Kidney capillary endothelial cell (primary cell): Measurements from ENCODE around the gene AKAP1.
A peak's percentile ranks its signal among the peaks of the same experiment; 100 is the strongest.

ENCODE experiments used
- DNase-seq: peaks from one replicate; pipeline ENCODE4 v3.0.0-alpha.2; 2018; ENCODE audit warnings: low spot score

Gene AKAP1

GRCh38 chr17:57105591-57105990, 20.5 kb downstream of the AKAP1 start:
- DNase-seq = no peak

GRCh38 chr17:57106107-57106835, 21.2 kb downstream of the AKAP1 start:
- no peak for DNase-seq

GRCh38 chr17:57106836-57107497, 21.9 kb downstream of the AKAP1 start:
- no peak for DNase-seq

GRCh38 chr17:57107498-57108101, 22.6 kb downstream of the AKAP1 start:
- no peak for DNase-seq

GRCh38 chr17:57108671-57109392, 23.8 kb downstream of the AKAP1 start:
- no peak for DNase-seq

- no peak for DNase-seq
Observed at GRCh38 chr17:57109393-57110151, 24.5 kb downstream of the AKAP1 start.

- no peak for DNase-seq
Observed at GRCh38 chr17:57110152-57110542, 25.1 kb downstream of the AKAP1 start.

- DNase-seq = no peak
Observed at GRCh38 chr17:57110579-57111325, 25.7 kb downstream of the AKAP1 start.

- DNase-seq = no peak
Observed at GRCh38 chr17:57111386-57111785, 26.3 kb downstream of the AKAP1 start.

- no peak for DNase-seq
Observed at GRCh38 chr17:57113011-57113410, 28.0 kb downstream of the AKAP1 start.

GRCh38 chr17:57113656-57114055, 28.6 kb downstream of the AKAP1 start:
- no peak for DNase-seq

- DNase-seq = peak; percentile 23
Observed at GRCh38 chr17:57114085-57114673, 29.1 kb downstream of the AKAP1 start.

GRCh38 chr17:57115377-57115776, 30.3 kb downstream of the AKAP1 start:
- DNase-seq = no peak

- DNase-seq = no peak
Observed at GRCh38 chr17:57115916-57116315, 30.9 kb downstream of the AKAP1 start.

GRCh38 chr17:57117798-57118197, 32.8 kb downstream of the AKAP1 start:
- no peak for DNase-seq

GRCh38 chr17:57120814-57121213, 35.8 kb downstream of the AKAP1 start:
- no peak for DNase-seq

- DNase-seq = peak; percentile 16
Observed at GRCh38 chr17:57121308-57122042, 36.4 kb downstream of the AKAP1 start.

- DNase-seq = no peak
Observed at GRCh38 chr17:57124053-57124452, 39.0 kb downstream of the AKAP1 start.

- DNase-seq = no peak
Observed at GRCh38 chr17:57125406-57125805, 40.4 kb downstream of the AKAP1 start.

- DNase-seq = no peak
Observed at GRCh38 chr17:57125866-57126265, 40.8 kb downstream of the AKAP1 start.
